Fibroblast of pulmonary artery (primary cell): ENCODE data around the gene AFF3.
"Not testable (repeated sequence)": the region's sequence is repeated elsewhere in the genome, so short reads cannot be mapped to it uniquely, and the experiment has no call there.

Experiments used
- DNase-seq: peaks from one replicate; pipeline ENCODE4 v3.0.0-alpha.2; 2010; ENCODE audit warnings: low read depth
- H3K4me3 ChIP-seq: replicated peaks from 2 replicates; pipeline ENCODE4 v1.5.1; 2011; ENCODE audit warnings: low read depth, mild to moderate bottlenecking, control low read depth, low read length, moderate library complexity
- TF ChIP-seq, protein P1 (sequence below): IDR thresholded peaks from 2 replicates; pipeline ENCODE4 v1.5.1; 2011; ENCODE audit warnings: mild to moderate bottlenecking, control low read depth, low read length, inconsistent platforms; ENCODE audit errors: missing control alignments

The AFF3 gene

DNA sequence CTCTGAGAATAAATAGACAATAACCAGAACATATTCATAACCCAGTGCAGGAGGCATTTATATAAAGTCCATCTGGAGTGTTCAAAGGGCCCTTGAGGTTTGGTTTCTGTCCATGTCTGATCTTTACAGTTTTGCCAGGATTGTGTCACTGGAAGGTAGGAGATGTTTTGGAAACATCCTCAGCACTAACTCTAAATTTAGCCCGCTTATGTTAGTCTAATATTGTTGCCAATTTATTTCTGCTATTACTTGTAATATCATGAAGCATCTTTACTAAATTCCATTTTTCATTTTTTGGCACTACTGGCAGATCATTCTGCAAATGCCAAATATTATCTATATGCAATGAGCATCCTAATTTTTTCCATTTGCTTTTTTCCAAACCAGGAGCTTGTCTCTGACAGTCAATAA is 630.2 kb downstream of the AFF3 start:
- DNase-seq: no peak
- TF ChIP-seq, protein P1, sequence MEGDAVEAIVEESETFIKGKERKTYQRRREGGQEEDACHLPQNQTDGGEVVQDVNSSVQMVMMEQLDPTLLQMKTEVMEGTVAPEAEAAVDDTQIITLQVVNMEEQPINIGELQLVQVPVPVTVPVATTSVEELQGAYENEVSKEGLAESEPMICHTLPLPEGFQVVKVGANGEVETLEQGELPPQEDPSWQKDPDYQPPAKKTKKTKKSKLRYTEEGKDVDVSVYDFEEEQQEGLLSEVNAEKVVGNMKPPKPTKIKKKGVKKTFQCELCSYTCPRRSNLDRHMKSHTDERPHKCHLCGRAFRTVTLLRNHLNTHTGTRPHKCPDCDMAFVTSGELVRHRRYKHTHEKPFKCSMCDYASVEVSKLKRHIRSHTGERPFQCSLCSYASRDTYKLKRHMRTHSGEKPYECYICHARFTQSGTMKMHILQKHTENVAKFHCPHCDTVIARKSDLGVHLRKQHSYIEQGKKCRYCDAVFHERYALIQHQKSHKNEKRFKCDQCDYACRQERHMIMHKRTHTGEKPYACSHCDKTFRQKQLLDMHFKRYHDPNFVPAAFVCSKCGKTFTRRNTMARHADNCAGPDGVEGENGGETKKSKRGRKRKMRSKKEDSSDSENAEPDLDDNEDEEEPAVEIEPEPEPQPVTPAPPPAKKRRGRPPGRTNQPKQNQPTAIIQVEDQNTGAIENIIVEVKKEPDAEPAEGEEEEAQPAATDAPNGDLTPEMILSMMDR: no peak
- no peak overlapping the region for H3K4me3 ChIP-seq

- no peak overlapping the region for H3K4me3 ChIP-seq
- DNase-seq: no peak
- TF ChIP-seq, protein P1: no peak
Observed at GRCh38 chr2:99509387-99509786, 633.0 kb downstream of the AFF3 start.

GRCh38 chr2:99507937-99508818 is 634.2 kb downstream of the AFF3 start:
- TF ChIP-seq, protein P1: no peak
- H3K4me3 ChIP-seq: no peak overlapping the region
- DNase-seq: no peak

GRCh38 chr2:99504844-99505584 is 637.4 kb downstream of the AFF3 start:
- H3K4me3 ChIP-seq: no peak overlapping the region
- DNase-seq: no peak
- TF ChIP-seq, protein P1: no peak

DNA sequence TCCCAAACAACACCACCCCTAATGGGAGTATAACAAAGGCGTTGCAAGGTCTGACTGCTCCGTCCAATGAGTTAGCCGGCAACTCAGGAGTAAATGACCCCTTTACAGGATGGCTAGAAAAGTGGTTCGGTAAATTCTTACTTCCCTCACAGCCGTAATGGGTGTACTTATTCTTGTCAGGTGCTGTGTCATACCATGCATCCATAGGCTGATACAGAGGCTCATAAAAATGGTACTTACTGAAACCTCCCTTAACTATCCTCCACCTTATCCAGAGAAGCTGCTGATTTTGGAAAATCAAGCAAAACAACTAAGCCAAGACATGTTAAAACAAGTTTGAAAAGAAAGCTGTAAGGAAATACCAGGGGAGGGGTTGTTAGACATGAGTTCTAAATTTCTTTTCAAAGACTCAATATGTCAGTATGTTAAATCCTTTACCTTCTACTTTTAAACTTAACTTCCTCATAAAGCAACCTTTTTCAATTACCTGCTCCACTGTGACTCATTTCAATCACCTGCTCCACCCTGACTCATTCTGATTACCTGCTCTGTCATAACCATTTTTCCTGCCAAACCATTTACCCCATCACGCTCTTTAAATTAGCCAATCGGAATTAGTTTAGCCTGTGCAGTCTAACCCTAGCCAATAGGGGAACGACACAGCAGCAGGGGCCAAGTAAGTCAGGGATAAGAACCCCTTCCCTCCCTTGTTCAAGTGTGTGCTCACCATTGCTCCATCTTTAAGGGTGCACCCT is 638.6 kb downstream of the AFF3 start:
- H3K4me3 ChIP-seq, DNase-seq: not testable (repeated sequence)

GRCh38 chr2:99496021-99496420 is 646.4 kb downstream of the AFF3 start:
- TF ChIP-seq, protein P1: no peak

More at GRCh38 chr2:99496021-99496420, 646.4 kb downstream of the AFF3 start:
- DNase-seq: no peak
- no peak overlapping the region for H3K4me3 ChIP-seq
